Effector memory CD4-positive, alpha-beta T cell (primary cell): Measurements from ENCODE around the gene ITPR3.

Experiments used
- DNase-seq, 3 donors: peaks; one replicate each; pipeline ENCODE4 v3.0.0-alpha.2; 2020
- H3K27ac ChIP-seq: 2 replicates; pipeline ENCODE4 v1.7.0; 2013; ENCODE audit warnings: mild to moderate bottlenecking, low read length, moderate library complexity; ENCODE audit not compliant: insufficient read depth, poor library complexity, severe bottlenecking
- H3K27me3 ChIP-seq: replicated peaks from 2 replicates; pipeline ENCODE4 v1.7.0; 2013; ENCODE audit warnings: mild to moderate bottlenecking, low read length; ENCODE audit not compliant: insufficient read depth, control insufficient read depth, poor library complexity, severe bottlenecking
- H3K36me3 ChIP-seq: 2 replicates; pipeline ENCODE4 v1.7.0; 2013; ENCODE audit warnings: mild to moderate bottlenecking, low read length, moderate library complexity; ENCODE audit not compliant: control insufficient read depth, insufficient read depth
- H3K4me1 ChIP-seq: 2 replicates; pipeline ENCODE4 v1.7.0; 2013; ENCODE audit warnings: low read length, mild to moderate bottlenecking; ENCODE audit not compliant: control insufficient read depth, insufficient read depth, poor library complexity, severe bottlenecking
- H3K4me3 ChIP-seq: 2 replicates; pipeline ENCODE4 v1.7.0; 2013; ENCODE audit warnings: low read length, low read depth, mild to moderate bottlenecking; ENCODE audit not compliant: insufficient read depth, poor library complexity, severe bottlenecking
- H3K9me3 ChIP-seq: 2 replicates; pipeline ENCODE4 v1.7.0; 2013; ENCODE audit warnings: mild to moderate bottlenecking, low read length, moderate library complexity; ENCODE audit not compliant: control insufficient read depth

The ITPR3 gene

GRCh38 chr6:33688451-33689147, 67.5 kb downstream of the ITPR3 start:
- DNase-seq, result no peak

GRCh38 chr6:33689148-33689494, 68.0 kb downstream of the ITPR3 start:
- Histone ChIP-seq H3K27me3 (no peaks in the 10 kb centered on the region), H3K4me1 (peaks cover 27% of the 10 kb centered on the region), H3K27ac (no peak overlapping the region), H3K9me3 (no peaks in the 10 kb centered on the region), H3K4me3 (no peak overlapping the region), H3K36me3 (peaks cover 70% of the 10 kb centered on the region)
- no peak for DNase-seq

More at GRCh38 chr6:33688451-33689147, 67.5 kb downstream of the ITPR3 start:
- Histone ChIP-seq H3K27ac (no peak overlapping the region), H3K9me3 (no peaks in the 10 kb centered on the region), H3K36me3 (peaks cover 76% of the 10 kb centered on the region), H3K4me3 (no peak overlapping the region), H3K27me3 (no peaks in the 10 kb centered on the region), H3K4me1 (peaks cover 24% of the 10 kb centered on the region)

- no peak overlapping the region for H3K27ac ChIP-seq
- H3K9me3 ChIP-seq, result no peaks in the 10 kb centered on the region
- H3K27me3 ChIP-seq, result no peaks in the 10 kb centered on the region
- peaks cover 63% of the 10 kb centered on the region for H3K36me3 ChIP-seq
- DNase-seq, result no peak
- no peak overlapping the region for H3K4me3 ChIP-seq
- peaks cover 34% of the 10 kb centered on the region for H3K4me1 ChIP-seq
These were observed 68.8 kb downstream of the ITPR3 start for GRCh38 chr6:33689879-33690278.

GRCh38 chr6:33690766-33691165, 69.6 kb downstream of the ITPR3 start:
- H3K9me3 ChIP-seq, result no peaks in the 10 kb centered on the region
- H3K27ac ChIP-seq, result no peak overlapping the region
- DNase-seq, result no peak
- peaks cover 43% of the 10 kb centered on the region for H3K4me1 ChIP-seq
- no peak overlapping the region for H3K4me3 ChIP-seq
- H3K27me3 ChIP-seq, result no peaks in the 10 kb centered on the region
- H3K36me3 ChIP-seq, result peaks cover 54% of the 10 kb centered on the region

- no peaks in the 10 kb centered on the region for H3K27me3 ChIP-seq
- peaks cover 46% of the 10 kb centered on the region for H3K36me3 ChIP-seq
- H3K4me1 ChIP-seq, result peaks cover 51% of the 10 kb centered on the region
- no peak overlapping the region for H3K4me3 ChIP-seq
- H3K9me3 ChIP-seq, result no peaks in the 10 kb centered on the region
- peak overlapping the region; percentile 65 for H3K27ac ChIP-seq
- no peak for DNase-seq
These were observed 70.4 kb downstream of the ITPR3 start for GRCh38 chr6:33691456-33692077.

- no peaks in the 10 kb centered on the region for H3K27me3 ChIP-seq
- peaks cover 58% of the 10 kb centered on the region for H3K4me1 ChIP-seq
- DNase-seq, result no peak
- H3K4me3 ChIP-seq, result no peak overlapping the region
- peak overlapping the region; percentile 65 for H3K27ac ChIP-seq
- H3K36me3 ChIP-seq, result peaks cover 39% of the 10 kb centered on the region
- no peaks in the 10 kb centered on the region for H3K9me3 ChIP-seq
These were observed 71.1 kb downstream of the ITPR3 start for GRCh38 chr6:33692078-33692759.

- no peaks in the 10 kb centered on the region for H3K27me3 ChIP-seq
- peaks cover 63% of the 10 kb centered on the region for H3K4me1 ChIP-seq
- DNase-seq, result peak; percentile 59 to 68 (median 60)
- H3K27ac ChIP-seq, result peak overlapping the region; percentile 65
- no peaks in the 10 kb centered on the region for H3K9me3 ChIP-seq
- H3K36me3 ChIP-seq, result peaks cover 34% of the 10 kb centered on the region
- peak overlapping the region; percentile 13 for H3K4me3 ChIP-seq
These were observed 71.6 kb downstream of the ITPR3 start for GRCh38 chr6:33692760-33693158.

- DNase-seq, result no peak
- Histone ChIP-seq H3K4me3 (peak overlapping the region; percentile 13), H3K9me3 (no peaks in the 10 kb centered on the region), H3K27me3 (no peaks in the 10 kb centered on the region), H3K4me1 (peaks cover 64% of the 10 kb centered on the region), H3K27ac (peak overlapping the region; percentile 65), H3K36me3 (peaks cover 29% of the 10 kb centered on the region)
These were observed 72.3 kb downstream of the ITPR3 start for GRCh38 chr6:33693186-33694105.

- peak; percentile 51 to 68 (median 64) for DNase-seq
- no peaks in the 10 kb centered on the region for H3K9me3 ChIP-seq
- H3K4me1 ChIP-seq, result peaks cover 64% of the 10 kb centered on the region
- peak overlapping the region; percentile 65 for H3K27ac ChIP-seq
- no peak overlapping the region for H3K4me3 ChIP-seq
- no peaks in the 10 kb centered on the region for H3K27me3 ChIP-seq
- peaks cover 19% of the 10 kb centered on the region for H3K36me3 ChIP-seq
These were observed 73.3 kb downstream of the ITPR3 start for GRCh38 chr6:33694401-33694931.
